ENCODE measurements around the gene RMC1. TPM values are rescaled to one million over a fixed set of nuclear protein-coding genes. Genes with fewer than 3 reads are reported as not detected.

Gene RMC1
- total RNA-seq, 1 donor from 2014 or later: 28.3 TPM

DNA sequence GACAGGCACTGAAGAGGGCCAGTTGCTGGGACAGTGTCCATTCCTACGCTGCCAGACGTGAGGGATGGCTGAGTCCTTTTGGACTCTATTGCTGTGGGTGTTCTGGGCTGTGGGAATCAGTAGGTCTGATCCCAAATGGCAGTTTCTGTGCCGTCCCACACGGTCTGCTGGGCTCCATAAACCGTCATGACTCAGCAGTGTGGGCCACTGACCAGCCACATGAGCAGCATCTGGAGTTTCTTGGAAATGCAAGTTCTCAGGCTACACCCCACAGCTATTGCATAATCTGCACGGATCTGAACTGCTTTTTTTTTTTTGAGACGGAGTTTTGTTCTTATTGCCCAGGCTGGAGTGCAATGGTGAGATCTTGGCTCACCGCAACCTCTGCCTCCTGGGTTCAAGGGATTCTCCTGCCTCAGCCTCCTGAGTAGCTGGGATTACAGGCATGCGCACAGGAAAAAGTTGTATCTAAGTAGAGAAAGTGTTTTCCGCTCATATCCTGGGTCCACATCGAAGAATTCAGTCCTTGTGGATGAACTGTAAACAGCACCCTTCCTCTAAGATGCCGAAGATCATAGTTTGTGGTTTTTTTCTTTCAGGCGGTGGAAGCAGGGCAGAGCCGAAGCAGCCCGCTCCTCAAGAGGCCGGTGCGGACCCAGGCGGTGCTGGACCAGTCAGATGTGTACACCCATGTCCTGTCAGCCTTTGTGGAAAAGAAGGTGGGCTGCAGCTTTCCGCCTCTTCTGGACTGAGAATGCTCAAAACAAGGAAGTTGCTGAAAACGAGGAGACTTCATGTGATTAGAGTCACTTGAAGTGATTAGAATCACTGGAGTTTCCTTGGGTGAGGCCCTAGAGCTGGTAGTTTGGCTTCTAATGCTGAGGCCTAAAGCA lies 25.5 kb downstream of the RMC1 start:
- Mint-ChIP-seq H3K36me3 (ENCODE audit: low read depth, unreplicated experiment) (peaks cover 27% of the 10 kb centered on the region), H3K27ac (ENCODE audit: unreplicated experiment) (peak overlapping the region; percentile 75), H3K9me3 (ENCODE audit: unreplicated experiment) (no peaks in the 10 kb centered on the region), H3K4me3 (ENCODE audit: unreplicated experiment) (no peak overlapping the region), H3K27me3 (ENCODE audit: low read depth, unreplicated experiment) (no peaks in the 10 kb centered on the region), H3K4me1 (ENCODE audit: low read depth, unreplicated experiment) (peaks cover 28% of the 10 kb centered on the region)
- Histone ChIP-seq H3K9ac (ENCODE audit: low read length) (no peak overlapping the region), H3K9me3 (ENCODE audit: insufficient read depth, low read depth, low read length) (no peaks in the 10 kb centered on the region), H3K79me2 (ENCODE audit: insufficient read depth, low read length) (no peaks in the 10 kb centered on the region), H3K4me2 (ENCODE audit: low read length) (peak overlapping the region; percentile 43), H3K27ac (ENCODE audit: low read depth, low read length) (no peak overlapping the region), H2AFZ (ENCODE audit: low read depth, low read length) (no peak overlapping the region), H4K20me1 (ENCODE audit: insufficient read depth, low read length) (peaks cover 29% of the 10 kb centered on the region), H3K4me3 (ENCODE audit: insufficient read depth, low read depth, low read length) (no peak overlapping the region), H3K27me3 (ENCODE audit: insufficient read depth, low read length) (no peaks in the 10 kb centered on the region), H3K4me1 (ENCODE audit: insufficient read depth, low read length) (peaks cover 18% of the 10 kb centered on the region), H3K36me3 (ENCODE audit: insufficient read depth, low read length) (peaks cover 62% of the 10 kb centered on the region)
- FAIRE-seq: no peak
- DNase-seq (ENCODE audit: low read depth): peak; percentile 26
- TF ChIP-seq EZH2 (IDR thresholded peaks at IDR 0.05; ENCODE audit: insufficient read depth, low read length) (no peak), CTCF (IDR thresholded peaks at IDR 0.05; ENCODE audit: insufficient read depth, low read depth, low read length) (no peak)

DNA sequence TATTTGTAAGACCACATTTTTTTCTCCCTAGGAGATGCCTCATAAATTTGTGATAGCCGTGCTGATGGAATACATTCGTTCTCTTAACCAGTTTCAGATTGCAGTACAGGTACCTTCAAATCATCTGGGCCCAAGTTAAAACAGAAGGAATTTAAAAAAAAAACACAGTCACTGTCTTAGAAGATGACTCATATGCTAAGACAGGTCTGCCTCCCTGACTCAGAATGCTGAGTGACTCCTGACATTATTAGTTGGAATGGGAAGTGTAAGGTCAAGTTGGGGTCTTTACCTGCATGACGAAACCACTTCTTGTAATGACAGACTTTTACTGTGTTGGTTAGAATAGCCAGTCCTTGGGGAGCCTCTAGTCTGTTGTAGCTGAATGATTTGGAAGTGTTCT lies 26.3 kb downstream of the RMC1 start:
- no peaks in the 10 kb centered on the region for H3K27me3 Mint-ChIP-seq (ENCODE audit: low read depth, unreplicated experiment)
- FAIRE-seq: no peak

More for the DNA sequence above, 26.3 kb downstream of the RMC1 start:
- TF ChIP-seq CTCF (IDR thresholded peaks at IDR 0.05; ENCODE audit: insufficient read depth, low read depth, low read length) (no peak), EZH2 (IDR thresholded peaks at IDR 0.05; ENCODE audit: insufficient read depth, low read length) (no peak)
- Histone ChIP-seq H4K20me1 (ENCODE audit: insufficient read depth, low read length) (peaks cover 24% of the 10 kb centered on the region), H3K79me2 (ENCODE audit: insufficient read depth, low read length) (no peaks in the 10 kb centered on the region), H3K27ac (ENCODE audit: low read depth, low read length) (no peak overlapping the region), H3K9me3 (ENCODE audit: insufficient read depth, low read depth, low read length) (no peaks in the 10 kb centered on the region), H3K36me3 (ENCODE audit: insufficient read depth, low read length) (peaks cover 70% of the 10 kb centered on the region), H3K9ac (ENCODE audit: low read length) (no peak overlapping the region), H3K4me2 (ENCODE audit: low read length) (peak overlapping the region; percentile 43), H3K4me3 (ENCODE audit: insufficient read depth, low read depth, low read length) (no peak overlapping the region), H3K27me3 (ENCODE audit: insufficient read depth, low read length) (no peaks in the 10 kb centered on the region), H2AFZ (ENCODE audit: low read depth, low read length) (no peak overlapping the region), H3K4me1 (ENCODE audit: insufficient read depth, low read length) (peaks cover 14% of the 10 kb centered on the region)
- H3K4me1 Mint-ChIP-seq (ENCODE audit: low read depth, unreplicated experiment): peaks cover 28% of the 10 kb centered on the region
- peak overlapping the region; percentile 35 for H3K27ac Mint-ChIP-seq (ENCODE audit: unreplicated experiment)
- DNase-seq (ENCODE audit: low read depth): peak; percentile 55
- H3K4me3 Mint-ChIP-seq (ENCODE audit: unreplicated experiment): no peak overlapping the region
- peaks cover 27% of the 10 kb centered on the region for H3K36me3 Mint-ChIP-seq (ENCODE audit: low read depth, unreplicated experiment)
- H3K9me3 Mint-ChIP-seq (ENCODE audit: unreplicated experiment): no peaks in the 10 kb centered on the region

Measured in astrocyte (in vitro differentiated cells and primary cell).